Right lobe of liver (tissue), 6 donors: ENCODE measurements around the gene SUPT6H. TPM values are rescaled to one million over a fixed set of nuclear protein-coding genes. Genes with fewer than 3 reads are reported as not detected.
A peak's percentile ranks its signal among the peaks of the same experiment; 100 is the strongest.
"Not testable (repeated sequence)": the region's sequence is repeated elsewhere in the genome, so short reads cannot be mapped to it uniquely, and the experiment has no call there.

Experiments
- ATAC-seq, 4 donors: fragments of 200-7000 bp; cut with Tn5 transposase; one replicate each; pipeline ENCODE4 v1.9.1; 2020; ENCODE audit warnings: mild to moderate bottlenecking in 4 of 4, moderate library complexity in 4 of 4
- DNase-seq, 3 donors: peaks; one replicate each; pipeline ENCODE4 v3.0.0-alpha.2; 2020
- H3K27ac ChIP-seq, 3 donors: fragments of 200-600 bp; one replicate each; pipeline ENCODE4 v1.8.0; 2022
- H3K27me3 ChIP-seq, 2 donors: fragments of 200-600 bp; one replicate each; pipeline ENCODE4 v1.8.0; 2022
- H3K36me3 ChIP-seq, 4 donors: fragments of 200-600 bp; sonication (generic) in 1 of 4; one replicate each; pipeline versions ENCODE4 v1.5.1 to v1.8.0; 2017 to 2022; ENCODE audit warnings: control low read depth in 1 of 4
- H3K4me1 ChIP-seq, 4 donors: fragments of 200-600 bp; sonication (generic) in 1 of 4; one replicate each; pipeline versions ENCODE4 v1.5.1 to v1.8.0; 2017 to 2022; ENCODE audit warnings: control low read depth in 1 of 4
- H3K4me3 ChIP-seq, 3 donors: fragments of 200-600 bp; one replicate each; pipeline ENCODE4 v1.8.0; 2022
- H3K9me3 ChIP-seq, 4 donors: fragments of 200-600 bp; sonication (generic) in 1 of 4; one replicate each; pipeline versions ENCODE4 v1.5.1 to v1.8.0; 2017 to 2022; ENCODE audit warnings: control low read depth in 1 of 4
- CTCF ChIP-seq, 4 donors: fragments of 200-600 bp in 3 of 4; fragments of 450-650 bp in 1 of 4; IDR thresholded peaks; one replicate each; pipeline versions ENCODE4 v1.5.1 to v1.8.0; 2016 to 2022; ENCODE audit warnings: antibody characterized with exemption in 4 of 4, mild to moderate bottlenecking in 2 of 4
- POLR2A ChIP-seq: fragments of 450-650 bp; IDR thresholded peaks from one replicate; pipeline ENCODE4 v1.6.1; 2017; ENCODE audit warnings: antibody characterized with exemption, mild to moderate bottlenecking
- WGBS: methylation state at CpG from one replicate; pipeline ENCODE4 v1.1.6; 2018; ENCODE audit warnings: low coverage, low lambda C conversion rate; ENCODE audit not compliant: insufficient coverage; ENCODE audit errors: missing lambda C conversion rate; 5-methylcytosine and 5-hydroxymethylcytosine counted together
- intact Hi-C, 2 donors: fragments of 100-400 bp; cut with DNase I; formaldehyde crosslinking; loops; one replicate each; pipeline versions ENCODE4 v1.11.2 to v1.14.1; 2022
- total RNA-seq, 6 experiments: library from RNA; depleted of rRNA in 2 of 6; stranded (reverse); fragments of >200 nt in 2 of 6; fragmentation: NEBNext Ultra II Directional in 3 of 6; extraction: Animal tissue kit (Norgen Biotek cat#: 25700) in 3 of 6; gene quantifications; one replicate each; pipeline versions ENCODE4 v1.1.0 to v1.2.4, GENCODE V29; 2016 to 2023
- donor health status: DM: no; HTN: yes; CAD: no.
- donor health status: DM: no; HTN: no; CAD: no.
- donor health status: DM: no; HTN: no; CAD: no.
- donor health status: DM: no; HTN: yes; CAD: no.
- donor health status: DM: no; HTN: yes; CAD: no.

Gene SUPT6H
- total RNA-seq, 6 experiments from 2014 or later = 28.8 to 38.0 (median 34.0) TPM

- intact Hi-C loops = no loop called here
- DNase-seq = no peak
- no peak for ATAC-seq
- WGBS = 92% methylated on average over 5 of the region's 5 CpGs
- Histone ChIP-seq H3K4me3 (no peak overlapping the region), H3K27ac (no peak overlapping the region), H3K27me3 (no peaks in the 10 kb centered on the region), H3K36me3 (peaks cover 0 to 19% (median 2%) of the 10 kb centered on the region in 4 donors), H3K4me1 (no peaks in the 10 kb centered on the region), H3K9me3 (no peaks in the 10 kb centered on the region)
- TF ChIP-seq POLR2A (no peak), CTCF (IDR thresholded peaks at IDR 0.05) (no peak)
Observed at GRCh38 chr17:28655160-28655559, 6.8 kb upstream of the SUPT6H start.

- Histone ChIP-seq H3K9me3 (no peaks in the 10 kb centered on the region), H3K27ac (no peak overlapping the region), H3K4me1 (peaks cover 0 to 12% (median 3%) of the 10 kb centered on the region in 4 donors), H3K4me3 (no peak overlapping the region), H3K36me3 (peaks cover 0 to 17% (median 2%) of the 10 kb centered on the region in 4 donors), H3K27me3 (no peaks in the 10 kb centered on the region)
- no peak for TF ChIP-seq POLR2A
- no peak for TF ChIP-seq CTCF (IDR thresholded peaks at IDR 0.05)
- 73% methylated on average over 4 of the region's 5 CpGs for WGBS
- ATAC-seq (no peak), DNase-seq (no peak)
- intact Hi-C loops = no loop called here
Observed at GRCh38 chr17:28657756-28658155, 4.2 kb upstream of the SUPT6H start.

- H3K4me3 ChIP-seq, H3K27me3 ChIP-seq, intact Hi-C loops, H3K27ac ChIP-seq, ATAC-seq, DNase-seq, H3K9me3 ChIP-seq: not testable (repeated sequence)
- Histone ChIP-seq H3K4me1 (peaks cover 0 to 18% (median 6%) of the 10 kb centered on the region in 4 donors), H3K36me3 (peaks cover 0 to 12% (median 2%) of the 10 kb centered on the region in 4 donors)
- 82% methylated on average over 7 of the region's 8 CpGs for WGBS
Observed at GRCh38 chr17:28658342-28658741, 3.7 kb upstream of the SUPT6H start.

- ATAC-seq, H3K27me3 ChIP-seq, H3K27ac ChIP-seq, H3K36me3 ChIP-seq, H3K4me3 ChIP-seq, H3K9me3 ChIP-seq, intact Hi-C loops, DNase-seq: not testable (repeated sequence)
- 97% methylated on average over 6 of the region's 46 CpGs for WGBS
- H3K4me1 ChIP-seq = peaks cover 0 to 24% (median 9%) of the 10 kb centered on the region in 4 donors
Observed at GRCh38 chr17:28658766-28659496, 3.1 kb upstream of the SUPT6H start.

GRCh38 chr17:28659497-28659881, 2.5 kb upstream of the SUPT6H start:
- H3K9me3 ChIP-seq, DNase-seq, ATAC-seq, H3K4me3 ChIP-seq, H3K27me3 ChIP-seq, intact Hi-C loops, H3K27ac ChIP-seq, H3K36me3 ChIP-seq: not testable (repeated sequence)
- 93% methylated on average over 8 of the region's 23 CpGs for whole genome bisulfite sequencing
- peaks cover 0 to 28% (median 9%) of the 10 kb centered on the region in 4 donors for H3K4me1 ChIP-seq

- Histone ChIP-seq H3K4me3 (peak overlapping the region; percentile 81 to 97 (median 90)), H3K27ac (peak overlapping the region; percentile 90 to 94 (median 91)), H3K27me3 (no peaks in the 10 kb centered on the region), H3K36me3 (peaks cover 0 to 13% (median 2%) of the 10 kb centered on the region in 4 donors), H3K4me1 (peaks cover 0 to 28% (median 9%) of the 10 kb centered on the region in 4 donors), H3K9me3 (no peaks in the 10 kb centered on the region)
- no peak for TF ChIP-seq CTCF (IDR thresholded peaks at IDR 0.05)
- no peak for TF ChIP-seq POLR2A
- 0% methylated on average over 10 of the region's 10 CpGs for WGBS
- DNase-seq (no peak), ATAC-seq (no peak)
- intact Hi-C loops = no loop called here
Observed at GRCh38 chr17:28662527-28662829, 473 bp downstream of the SUPT6H start.
